ENCODE results near the gene SLCO1A2.
A peak's percentile ranks its signal among the peaks of the same experiment; 100 is the strongest.

SLCO1A2 gene

DNA sequence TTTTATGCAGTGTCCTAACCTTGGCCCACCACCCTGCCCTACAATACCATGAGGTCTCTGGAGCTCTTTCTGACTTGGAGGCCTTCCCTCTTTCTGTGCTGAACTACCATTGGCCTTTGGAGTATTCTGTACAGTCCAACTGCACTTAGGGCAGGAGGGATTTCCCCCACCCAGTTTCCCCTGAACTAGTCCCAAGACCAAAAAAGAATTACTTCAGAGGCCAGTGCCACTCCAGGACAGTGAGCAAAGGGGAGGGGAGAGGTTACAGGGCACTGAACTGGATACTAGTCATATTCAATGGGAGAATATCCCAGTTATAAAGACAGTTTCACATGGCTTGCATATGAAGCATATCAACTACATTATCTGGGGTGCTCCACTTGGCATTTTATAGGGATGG lies 6.1 kb downstream of the SLCO1A2 start:
- DNase-seq (ENCODE audit: low spot score): no peak

DNA sequence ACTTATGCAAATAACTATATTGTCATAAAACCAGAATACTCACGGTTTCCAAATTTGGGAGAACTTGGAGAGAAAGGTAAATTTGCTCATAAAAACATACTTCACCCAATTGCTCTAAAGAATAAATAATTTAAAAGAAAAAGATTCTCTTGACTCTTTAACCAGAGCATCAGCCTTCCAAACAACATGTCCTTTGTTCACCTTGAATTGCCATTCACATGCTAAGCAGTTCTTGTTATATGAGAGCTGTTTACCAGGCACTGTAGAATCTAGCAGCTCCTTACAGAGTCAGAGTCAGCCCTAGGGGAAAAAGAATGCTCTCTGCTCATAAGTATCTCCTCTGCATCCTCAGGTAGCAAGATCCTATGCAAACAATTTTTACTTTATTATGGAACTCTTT lies 10.2 kb downstream of the SLCO1A2 start:
- no peak for DNase-seq (ENCODE audit: low spot score)

DNA sequence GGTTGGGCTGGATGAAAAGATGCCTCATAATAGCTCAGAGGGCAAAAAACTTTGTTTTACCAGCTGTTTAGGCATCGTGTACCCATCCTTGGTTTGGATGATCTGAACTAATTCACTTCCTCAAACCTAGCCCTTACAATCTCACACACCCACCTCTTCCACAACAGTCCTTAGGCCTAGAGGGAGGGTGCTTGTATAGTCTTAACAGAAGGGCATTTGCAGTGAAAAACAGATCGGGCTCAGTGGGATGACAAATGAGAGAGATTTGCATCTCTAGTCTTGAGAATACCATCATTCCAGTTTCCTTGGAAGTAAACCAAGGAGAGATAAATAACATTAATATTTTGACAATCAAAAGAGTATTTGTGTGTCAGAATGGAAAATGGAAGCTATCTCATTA lies 11.0 kb downstream of the SLCO1A2 start:
- DNase-seq (ENCODE audit: low spot score): no peak

GRCh38 chr12:21308785-21309184 lies 25.9 kb downstream of the SLCO1A2 start:
- DNase-seq (ENCODE audit: low spot score): no peak

DNA sequence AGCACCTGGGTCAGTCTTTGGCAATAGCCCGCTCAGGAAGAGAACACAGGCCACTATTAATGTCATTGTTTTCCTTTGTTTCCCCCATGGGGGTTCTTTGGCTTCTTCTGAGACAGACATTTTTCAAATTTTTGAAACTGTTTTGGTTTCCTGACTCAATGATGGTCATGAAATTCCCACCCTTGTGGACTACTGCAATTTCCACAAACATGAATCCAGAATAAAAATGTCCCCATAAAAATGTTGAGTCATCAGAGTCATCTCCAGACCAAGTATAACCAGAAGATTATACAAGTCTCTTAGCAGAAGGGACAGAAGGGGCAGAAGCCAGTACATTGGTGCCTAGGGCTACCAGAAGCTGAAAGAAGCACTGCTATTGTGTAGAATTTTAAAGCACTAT lies 29.1 kb downstream of the SLCO1A2 start:
- no peak for DNase-seq (ENCODE audit: low spot score)

DNA sequence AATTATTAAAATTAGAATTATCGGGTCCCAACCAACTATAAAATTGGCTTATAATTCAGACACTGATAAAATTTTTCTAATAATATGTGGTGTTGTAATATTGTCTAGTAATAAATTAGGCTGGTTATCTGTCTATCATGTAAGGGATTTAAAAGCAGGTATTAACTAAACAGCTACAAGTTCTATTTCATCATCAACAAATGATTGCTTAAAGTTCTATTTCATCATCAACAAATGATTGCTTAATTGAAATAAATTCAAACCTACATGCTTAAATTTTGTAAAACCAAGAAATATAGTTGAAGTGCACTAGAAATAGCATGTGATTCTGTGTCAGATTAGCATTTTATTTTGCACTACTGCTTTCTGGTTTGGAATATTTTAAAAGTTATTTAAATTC lies 34.1 kb downstream of the SLCO1A2 start:
- DNase-seq (ENCODE audit: low spot score): no peak

- peak; percentile 3 for DNase-seq (ENCODE audit: low spot score)
These were observed 37.8 kb downstream of the SLCO1A2 start for GRCh38 chr12:21296751-21297406.

DNA sequence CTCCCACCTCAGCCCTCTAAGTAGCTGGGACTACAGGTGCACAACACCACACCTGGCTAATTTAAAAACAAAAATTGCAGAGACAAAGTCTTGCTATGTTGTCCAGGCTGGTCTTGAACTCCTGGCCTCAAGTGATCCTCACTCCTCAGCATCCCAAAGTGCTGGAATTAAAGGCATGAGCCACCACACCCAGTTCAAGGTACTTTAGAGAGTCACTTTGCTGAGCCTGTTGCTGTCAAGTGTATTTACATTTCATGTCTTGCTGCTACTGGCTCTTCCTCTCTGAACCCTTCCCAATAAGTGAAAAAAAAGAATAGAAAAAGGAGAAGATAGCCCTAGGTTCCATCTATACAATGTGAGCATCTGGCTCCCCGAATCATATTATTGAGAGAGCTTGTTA lies 38.4 kb downstream of the SLCO1A2 start:
- no peak for DNase-seq (ENCODE audit: low spot score)

DNA sequence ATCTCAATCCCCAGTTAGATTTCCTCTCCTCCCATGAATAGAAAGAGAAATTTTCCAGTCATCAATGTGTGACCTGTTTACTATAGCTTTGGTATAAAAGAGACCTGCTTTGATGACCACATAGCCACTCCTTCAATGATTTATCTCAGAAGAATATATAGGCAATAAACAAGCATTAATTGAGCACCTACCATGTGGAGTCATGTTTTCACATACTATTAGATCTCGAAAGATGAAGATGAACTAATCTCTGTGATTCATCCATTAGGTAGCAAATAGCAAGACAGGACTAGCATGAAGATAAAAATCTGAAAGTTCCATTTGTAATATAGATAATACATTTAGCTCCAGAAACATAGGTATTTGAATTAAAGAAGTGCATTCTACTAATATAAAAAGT lies 40.5 kb downstream of the SLCO1A2 start:
- DNase-seq (ENCODE audit: low spot score): no peak

- no peak for DNase-seq (ENCODE audit: low spot score)
These were observed 42.6 kb downstream of the SLCO1A2 start for GRCh38 chr12:21292111-21292510.

GRCh38 chr12:21289698-21290097 lies 45.0 kb downstream of the SLCO1A2 start:
- no peak for DNase-seq (ENCODE audit: low spot score)

DNA sequence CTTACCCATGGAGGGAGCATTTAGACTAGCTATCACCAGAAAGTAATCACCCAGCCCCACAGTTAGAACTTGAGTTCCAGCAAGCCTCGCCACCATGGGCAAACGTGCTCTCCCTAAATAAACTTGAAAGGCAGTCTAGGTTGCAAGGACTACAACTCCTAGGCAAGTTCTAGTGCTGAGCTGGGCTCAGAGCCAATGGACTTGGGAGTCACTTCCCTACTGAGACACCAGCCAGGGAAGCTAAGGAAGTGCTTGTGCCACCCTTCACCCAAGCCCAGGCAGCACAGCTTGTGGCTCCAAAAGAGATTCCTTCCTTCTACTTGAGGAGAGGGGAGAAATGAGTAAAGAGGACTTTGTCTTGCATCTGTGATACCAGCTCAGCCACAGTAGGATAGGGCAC lies 57.9 kb downstream of the SLCO1A2 start:
- DNase-seq (ENCODE audit: low spot score): no peak

DNA sequence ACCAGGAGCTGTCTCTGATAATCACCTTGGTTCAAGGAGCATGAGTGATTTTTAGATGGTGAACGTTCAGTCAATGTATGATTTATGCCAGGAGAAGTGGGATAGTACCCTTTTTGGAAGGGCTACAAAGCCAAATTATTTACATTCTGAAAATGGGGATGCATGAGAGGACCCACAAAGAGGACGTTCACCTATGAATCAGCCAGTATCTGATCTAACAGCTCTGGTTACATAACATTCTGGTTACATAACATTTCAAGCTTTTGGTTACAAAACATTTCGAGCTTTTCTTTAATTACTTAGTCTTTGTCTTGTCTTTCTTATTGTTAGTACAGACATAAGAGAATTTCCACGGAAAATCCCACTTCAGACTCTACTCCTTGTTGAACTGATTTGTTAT lies 68.8 kb downstream of the SLCO1A2 start:
- no peak for DNase-seq (ENCODE audit: low spot score)

GRCh38 chr12:21264232-21264631 lies 70.5 kb downstream of the SLCO1A2 start:
- no peak for DNase-seq (ENCODE audit: low spot score)

DNA sequence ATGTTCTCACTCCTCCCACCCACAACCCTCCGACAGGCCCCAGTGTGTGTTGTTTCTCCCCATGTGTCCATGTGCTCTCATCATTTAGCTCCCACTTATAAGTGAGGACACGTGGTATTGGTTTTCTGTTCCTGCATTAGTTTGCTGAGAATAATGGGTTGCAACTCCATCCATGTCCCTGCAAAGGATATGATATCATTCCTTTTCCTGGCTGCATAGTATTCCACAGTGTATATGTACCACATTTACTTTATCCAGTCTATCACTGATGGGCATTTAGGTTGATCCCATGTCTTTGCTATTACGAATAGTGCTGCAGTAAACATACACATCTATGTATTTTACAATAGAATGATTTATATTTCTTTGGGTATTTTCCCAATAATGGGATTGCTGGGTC lies 77.5 kb downstream of the SLCO1A2 start:
- DNase-seq (ENCODE audit: low spot score): no peak

DNA sequence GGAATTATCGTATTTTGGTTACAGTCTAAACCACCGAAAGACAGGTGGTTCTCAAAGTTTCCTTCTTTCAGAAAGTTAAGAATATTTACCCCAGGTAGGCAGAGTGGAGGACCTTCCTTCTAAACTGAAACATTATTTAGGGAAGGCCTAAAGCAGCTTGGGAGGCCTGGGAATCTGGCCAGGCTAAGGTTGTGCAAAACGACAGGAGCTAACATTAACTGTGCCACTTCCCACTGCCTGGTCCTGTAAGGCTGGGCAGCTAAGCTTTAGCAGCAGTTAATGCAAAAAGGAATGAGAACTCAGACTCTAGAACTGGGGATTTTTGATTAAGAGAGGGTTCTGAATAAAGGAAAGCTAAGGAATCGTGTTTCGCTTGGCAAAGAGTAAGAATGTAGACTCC lies 82.6 kb downstream of the SLCO1A2 start:
- DNase-seq (ENCODE audit: low spot score): no peak

DNA sequence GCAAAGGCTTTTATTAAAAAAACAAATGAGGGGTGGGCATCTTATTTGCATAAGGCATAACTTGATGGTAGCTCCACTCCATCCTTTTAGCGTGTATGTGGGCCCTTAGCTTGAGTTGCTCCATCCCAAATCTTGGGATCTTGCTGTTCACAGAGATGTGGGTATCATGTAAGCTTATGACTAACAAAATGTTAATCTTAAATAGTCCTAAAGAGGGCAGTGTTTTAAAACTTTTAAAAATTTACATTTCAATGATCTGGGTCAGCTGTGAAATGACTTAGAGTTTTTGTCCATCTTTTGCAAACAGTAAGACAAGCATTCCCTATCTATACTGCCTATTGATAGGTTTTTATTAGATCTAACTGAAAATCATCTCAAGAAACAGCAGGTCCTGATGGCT lies 86.0 kb downstream of the SLCO1A2 start:
- no peak for DNase-seq (ENCODE audit: low spot score)

DNA sequence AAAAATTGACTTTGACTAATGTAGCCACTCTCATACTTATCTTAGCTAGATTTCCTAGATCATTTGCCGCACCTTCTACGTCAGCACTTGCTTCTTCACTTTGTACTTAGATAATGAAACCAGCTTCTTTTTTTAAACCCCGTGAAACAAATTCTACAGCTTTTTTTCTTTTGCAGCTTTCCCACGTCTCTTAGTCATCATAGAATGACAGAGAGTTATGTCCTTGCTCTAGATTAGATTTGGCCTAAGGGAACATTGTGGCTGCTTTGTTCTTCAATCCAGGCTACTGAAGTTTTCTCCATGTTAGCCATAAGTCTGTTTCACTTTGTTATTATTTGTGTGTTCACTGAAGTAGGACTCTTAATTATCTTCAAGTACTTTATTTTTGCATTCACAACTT lies 94.9 kb downstream of the SLCO1A2 start:
- DNase-seq (ENCODE audit: low spot score): no peak

- no peak for DNase-seq (ENCODE audit: low spot score)
These were observed 100.3 kb downstream of the SLCO1A2 start for GRCh38 chr12:21234395-21234794.

DNA sequence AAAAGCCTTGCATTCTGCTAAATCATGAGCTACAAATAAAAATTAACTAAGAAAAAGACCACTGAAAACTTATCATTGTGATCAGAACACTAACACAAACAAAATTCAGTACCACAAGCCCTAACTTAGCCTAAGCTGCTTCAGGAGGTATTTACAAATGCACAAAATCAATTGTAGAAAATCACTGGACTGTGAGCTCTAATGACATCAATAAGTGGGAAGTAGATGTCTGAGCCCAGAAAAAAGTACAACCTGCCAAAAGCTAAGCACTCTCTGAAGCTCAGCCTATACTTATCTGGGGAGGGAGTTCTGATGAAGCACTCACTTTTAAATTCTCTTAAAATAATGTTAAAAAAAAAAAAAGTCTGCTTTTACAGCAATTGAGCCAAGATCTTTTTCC lies 110.8 kb downstream of the SLCO1A2 start:
- no peak for DNase-seq (ENCODE audit: low spot score)

GRCh38 chr12:21221778-21222177 lies 112.9 kb downstream of the SLCO1A2 start:
- DNase-seq (ENCODE audit: low spot score): no peak

DNA sequence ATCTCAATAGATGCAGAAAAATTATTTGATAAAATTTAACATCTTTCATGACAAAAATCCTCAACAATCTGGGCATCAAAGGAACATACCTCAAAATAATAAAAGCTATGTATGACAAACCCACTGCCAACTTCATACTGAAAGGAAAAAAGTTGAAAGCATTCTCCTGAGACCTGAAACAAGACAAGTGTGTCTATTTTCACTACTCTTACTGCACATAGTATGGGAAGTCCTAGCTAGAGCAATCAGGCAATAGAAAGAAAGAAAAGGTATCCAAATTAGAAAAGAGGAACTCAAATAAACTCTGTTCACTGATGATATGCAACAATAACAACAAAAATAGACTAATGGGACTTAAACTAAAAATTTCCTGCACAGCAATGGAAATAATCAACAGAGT lies 113.6 kb downstream of the SLCO1A2 start:
- DNase-seq (ENCODE audit: low spot score): no peak

DNA sequence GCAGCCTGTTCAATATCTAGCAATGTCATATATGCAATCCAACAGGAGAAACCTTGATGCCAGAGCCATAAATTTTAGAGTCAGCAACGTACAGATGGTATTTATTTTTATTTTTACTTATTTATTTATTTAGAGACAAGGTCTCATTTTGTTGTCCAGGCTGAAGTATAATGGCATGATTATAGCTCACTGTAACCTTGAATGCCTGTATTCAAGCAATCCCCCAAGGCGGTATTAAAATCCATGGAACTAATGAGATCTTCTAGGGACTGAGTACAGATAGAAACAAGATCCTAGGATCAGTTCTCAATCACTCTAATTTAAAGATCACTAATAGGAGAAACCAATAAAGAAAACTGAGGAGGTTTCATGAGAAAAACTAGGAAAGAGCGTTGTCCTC lies 114.5 kb downstream of the SLCO1A2 start:
- DNase-seq (ENCODE audit: low spot score): no peak

DNA sequence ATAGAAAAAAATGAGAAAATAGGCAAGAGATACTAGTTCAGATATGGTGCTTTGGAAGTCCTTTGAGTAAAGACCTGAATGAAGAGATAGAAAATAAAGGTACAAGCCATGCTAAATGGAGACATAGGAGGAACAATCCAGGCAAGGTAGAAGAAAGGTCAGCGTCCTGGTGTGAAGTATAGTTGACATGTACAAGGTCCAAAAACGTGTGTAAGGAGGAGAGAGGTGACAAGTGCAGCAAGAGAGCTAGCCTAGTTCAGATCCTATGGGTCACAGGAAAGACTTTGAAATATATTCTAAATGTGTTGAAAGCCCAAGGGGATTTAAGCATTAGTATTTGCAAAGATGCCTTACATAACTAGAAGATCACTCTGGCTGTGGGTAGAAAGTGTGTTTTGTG lies 115.5 kb downstream of the SLCO1A2 start:
- DNase-seq (ENCODE audit: low spot score): no peak

Measured in CD4-positive, alpha-beta T cell treated with Interleukin-6 at 100 ng/mL for 8 hours (primary cell).